Panc1 (cell line): ENCODE measurements around the gene SLC22A5. TPM values are rescaled to one million over a fixed set of nuclear protein-coding genes. Genes with fewer than 3 reads are reported as not detected.

Source experiments
- ATAC-seq: fragments of 200-7000 bp; cut with Tn5 transposase; 2 replicates; pipeline ENCODE4 v1.9.1; 2020; ENCODE audit warnings: mild to moderate bottlenecking, moderate library complexity
- BruUV-seq: library from RNA; stranded (reverse); fragments of 400-500 nt; replicated peaks from 2 replicates; lab custom pipeline; 2021; lab: Mats Ljungman, UMichigan
- CTCF ChIA-PET: fragments of 300-600 bp; sonication (Branson Sonifier 250); formaldehyde crosslinking; loops from one replicate; lab custom pipeline; 2022; ENCODE audit warnings: antibody characterized with exemption; lab: Charles Lee
- POLR2A ChIA-PET: fragments of 300-600 bp; sonication (Branson Sonifier 250); formaldehyde crosslinking; loops from one replicate; lab custom pipeline; 2022; ENCODE audit warnings: antibody characterized with exemption; lab: Charles Lee
- DNase-seq: peaks from one replicate; pipeline ENCODE4 v3.0.0-alpha.2; 2010; ENCODE audit warnings: low read depth, low spot score
- H3K27ac ChIP-seq: 2 replicates; pipeline ENCODE4 v1.5.1; 2011; ENCODE audit warnings: mild to moderate bottlenecking, low read length, inconsistent platforms
- H3K27me3 ChIP-seq: fragments of 200-500 bp; sonication (Bioruptor generic); 2 replicates; pipeline ENCODE4 v1.6.0; 2014; ENCODE audit warnings: low read length, inconsistent platforms; ENCODE audit not compliant: control insufficient read depth, insufficient read depth
- H3K36me3 ChIP-seq: fragments of 200-500 bp; sonication (Bioruptor generic); 2 replicates; pipeline ENCODE4 v1.5.1; 2014; ENCODE audit warnings: inconsistent platforms, mild to moderate bottlenecking, low read length, moderate library complexity; ENCODE audit not compliant: control insufficient read depth, insufficient read depth
- H3K4me1 ChIP-seq: 2 replicates; pipeline ENCODE4 v1.5.1; 2011; ENCODE audit warnings: inconsistent platforms, mild to moderate bottlenecking, low read length, moderate library complexity; ENCODE audit not compliant: control insufficient read depth, insufficient read depth
- H3K4me3 ChIP-seq, 2 experiments: 2 replicates each; pipeline ENCODE4 v1.5.1; 2011 to 2012; ENCODE audit warnings: low read depth in 2 of 2, low read length in 2 of 2, mild to moderate bottlenecking in 2 of 2, inconsistent platforms in 1 of 2, moderate library complexity in 1 of 2
- H3K9me3 ChIP-seq: fragments of 200-500 bp; sonication (Bioruptor generic); 2 replicates; pipeline ENCODE4 v1.5.1; 2014; ENCODE audit warnings: low read depth, mild to moderate bottlenecking, inconsistent platforms, low read length, moderate library complexity; ENCODE audit not compliant: control insufficient read depth, insufficient read depth
- POLR2AphosphoS5 ChIP-seq: IDR thresholded peaks from 2 replicates; pipeline ENCODE4 v1.6.1; 2012; ENCODE audit warnings: mild to moderate bottlenecking, low read depth, low read length, moderate library complexity
- SIN3A ChIP-seq: IDR thresholded peaks from 2 replicates; pipeline ENCODE4 v1.6.1; 2012; ENCODE audit warnings: low read depth, mild to moderate bottlenecking, low read length, moderate library complexity, borderline replicate concordance; ENCODE audit not compliant: insufficient read depth
- TCF7L2 ChIP-seq: IDR thresholded peaks from 2 replicates; pipeline ENCODE4 v1.6.1; 2011; ENCODE audit warnings: mild to moderate bottlenecking, low read depth, low read length, inconsistent platforms
- in situ Hi-C: cut with HindIII; loops from 2 replicates; pipeline ENCODE4 v1.10.0; 2016; ENCODE audit warnings: low sequenced_read_pairs, low pct_unique_long_range_greater_than_20kb
- intact Hi-C: fragments of 100-400 bp; cut with micrococcal nuclease; formaldehyde crosslinking; loops from one replicate; pipeline ENCODE4 v1.10.0; 2022; ENCODE audit not compliant: unreplicated experiment
- total RNA-seq: library from RNA; stranded (reverse); gene quantifications from one replicate; pipeline ENCODE4 v1.2.1, GENCODE V29; 2021; ENCODE audit not compliant: unreplicated experiment
- TF ChIP-seq, protein P1 (sequence below): fragments of 450-650 bp; IDR thresholded peaks from 2 replicates; pipeline ENCODE4 v1.5.1; 2017; ENCODE audit warnings: mild to moderate bottlenecking
- TF ChIP-seq, protein P2 (sequence below), 2 experiments: IDR thresholded peaks; 2 replicates each; pipeline ENCODE4 v1.6.1; 2011 to 2012; ENCODE audit warnings: low read depth in 2 of 2, control low read depth in 1 of 2, low read length in 1 of 2, mild to moderate bottlenecking in 1 of 2, moderate library complexity in 1 of 2; ENCODE audit not compliant: insufficient read depth in 1 of 2

Gene SLC22A5
- total RNA-seq, 1 experiment from 2014 or later: 9.5 TPM

DNA sequence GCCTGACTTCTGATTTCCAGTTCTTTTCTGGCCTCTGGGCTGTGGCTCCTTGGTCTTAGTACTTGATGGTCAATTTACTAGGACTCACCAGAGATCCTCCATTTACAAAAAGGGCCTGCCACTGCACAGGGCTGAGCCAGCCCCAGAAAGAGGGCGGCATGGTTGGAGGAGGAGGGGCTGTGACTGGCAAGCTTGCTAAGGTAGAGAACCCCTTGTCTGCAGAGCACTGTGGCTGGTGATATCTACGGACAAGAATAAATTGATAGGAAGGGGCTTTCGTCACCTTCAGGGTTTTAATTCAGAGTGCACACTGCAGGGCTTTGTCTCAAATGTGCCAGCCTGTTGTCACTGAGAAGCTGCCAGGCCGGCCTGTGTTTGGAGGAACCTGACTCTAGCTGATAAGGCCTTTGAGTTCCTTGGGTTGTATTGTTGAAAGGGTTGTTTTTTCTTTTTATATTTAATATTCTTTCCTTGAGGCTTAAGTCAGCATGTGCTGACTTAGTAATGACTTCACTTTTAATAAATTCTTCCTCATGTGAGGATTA is 15.1 kb downstream of the SLC22A5 start:
- peaks cover 32% of the 10 kb centered on the region for H3K4me1 ChIP-seq
- no peaks in the 10 kb centered on the region for H3K27me3 ChIP-seq
- TF ChIP-seq SIN3A: no peak
- TF ChIP-seq, protein P1, sequence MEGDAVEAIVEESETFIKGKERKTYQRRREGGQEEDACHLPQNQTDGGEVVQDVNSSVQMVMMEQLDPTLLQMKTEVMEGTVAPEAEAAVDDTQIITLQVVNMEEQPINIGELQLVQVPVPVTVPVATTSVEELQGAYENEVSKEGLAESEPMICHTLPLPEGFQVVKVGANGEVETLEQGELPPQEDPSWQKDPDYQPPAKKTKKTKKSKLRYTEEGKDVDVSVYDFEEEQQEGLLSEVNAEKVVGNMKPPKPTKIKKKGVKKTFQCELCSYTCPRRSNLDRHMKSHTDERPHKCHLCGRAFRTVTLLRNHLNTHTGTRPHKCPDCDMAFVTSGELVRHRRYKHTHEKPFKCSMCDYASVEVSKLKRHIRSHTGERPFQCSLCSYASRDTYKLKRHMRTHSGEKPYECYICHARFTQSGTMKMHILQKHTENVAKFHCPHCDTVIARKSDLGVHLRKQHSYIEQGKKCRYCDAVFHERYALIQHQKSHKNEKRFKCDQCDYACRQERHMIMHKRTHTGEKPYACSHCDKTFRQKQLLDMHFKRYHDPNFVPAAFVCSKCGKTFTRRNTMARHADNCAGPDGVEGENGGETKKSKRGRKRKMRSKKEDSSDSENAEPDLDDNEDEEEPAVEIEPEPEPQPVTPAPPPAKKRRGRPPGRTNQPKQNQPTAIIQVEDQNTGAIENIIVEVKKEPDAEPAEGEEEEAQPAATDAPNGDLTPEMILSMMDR: no peak
- TF ChIP-seq, protein P2, sequence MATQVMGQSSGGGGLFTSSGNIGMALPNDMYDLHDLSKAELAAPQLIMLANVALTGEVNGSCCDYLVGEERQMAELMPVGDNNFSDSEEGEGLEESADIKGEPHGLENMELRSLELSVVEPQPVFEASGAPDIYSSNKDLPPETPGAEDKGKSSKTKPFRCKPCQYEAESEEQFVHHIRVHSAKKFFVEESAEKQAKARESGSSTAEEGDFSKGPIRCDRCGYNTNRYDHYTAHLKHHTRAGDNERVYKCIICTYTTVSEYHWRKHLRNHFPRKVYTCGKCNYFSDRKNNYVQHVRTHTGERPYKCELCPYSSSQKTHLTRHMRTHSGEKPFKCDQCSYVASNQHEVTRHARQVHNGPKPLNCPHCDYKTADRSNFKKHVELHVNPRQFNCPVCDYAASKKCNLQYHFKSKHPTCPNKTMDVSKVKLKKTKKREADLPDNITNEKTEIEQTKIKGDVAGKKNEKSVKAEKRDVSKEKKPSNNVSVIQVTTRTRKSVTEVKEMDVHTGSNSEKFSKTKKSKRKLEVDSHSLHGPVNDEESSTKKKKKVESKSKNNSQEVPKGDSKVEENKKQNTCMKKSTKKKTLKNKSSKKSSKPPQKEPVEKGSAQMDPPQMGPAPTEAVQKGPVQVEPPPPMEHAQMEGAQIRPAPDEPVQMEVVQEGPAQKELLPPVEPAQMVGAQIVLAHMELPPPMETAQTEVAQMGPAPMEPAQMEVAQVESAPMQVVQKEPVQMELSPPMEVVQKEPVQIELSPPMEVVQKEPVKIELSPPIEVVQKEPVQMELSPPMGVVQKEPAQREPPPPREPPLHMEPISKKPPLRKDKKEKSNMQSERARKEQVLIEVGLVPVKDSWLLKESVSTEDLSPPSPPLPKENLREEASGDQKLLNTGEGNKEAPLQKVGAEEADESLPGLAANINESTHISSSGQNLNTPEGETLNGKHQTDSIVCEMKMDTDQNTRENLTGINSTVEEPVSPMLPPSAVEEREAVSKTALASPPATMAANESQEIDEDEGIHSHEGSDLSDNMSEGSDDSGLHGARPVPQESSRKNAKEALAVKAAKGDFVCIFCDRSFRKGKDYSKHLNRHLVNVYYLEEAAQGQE (IDR thresholded peaks at IDR 0.05; ENCODE audit: insufficient read depth in 1 of 2, low read depth in 2 of 2, low read length in 1 of 2): no peak
- no peak for TF ChIP-seq TCF7L2
- no peak for TF ChIP-seq POLR2AphosphoS5
- H3K27ac ChIP-seq: no peak overlapping the region
- in situ Hi-C loops (loop anchor here (25.0 kb wide), 1 partner anchor 103 kb away; the partner anchor contains the start of gene IRF1), intact Hi-C loops (loop anchor here (10.0 kb wide), 1 partner anchor 440 kb away; no protein-coding TSS in a partner anchor)
- BruUV-seq: no TSS peak
- no peak overlapping the region for H3K4me3 ChIP-seq
- ATAC-seq: no peak
- no peaks in the 10 kb centered on the region for H3K9me3 ChIP-seq
- ChIA-PET POLR2A (no interaction called here), CTCF (interaction anchor here (0.5 kb wide), 1 partner anchor 105 kb away, joined by 4 read pairs; no protein-coding TSS in a partner anchor)
- DNase-seq: no peak
- no peaks in the 10 kb centered on the region for H3K36me3 ChIP-seq

DNA sequence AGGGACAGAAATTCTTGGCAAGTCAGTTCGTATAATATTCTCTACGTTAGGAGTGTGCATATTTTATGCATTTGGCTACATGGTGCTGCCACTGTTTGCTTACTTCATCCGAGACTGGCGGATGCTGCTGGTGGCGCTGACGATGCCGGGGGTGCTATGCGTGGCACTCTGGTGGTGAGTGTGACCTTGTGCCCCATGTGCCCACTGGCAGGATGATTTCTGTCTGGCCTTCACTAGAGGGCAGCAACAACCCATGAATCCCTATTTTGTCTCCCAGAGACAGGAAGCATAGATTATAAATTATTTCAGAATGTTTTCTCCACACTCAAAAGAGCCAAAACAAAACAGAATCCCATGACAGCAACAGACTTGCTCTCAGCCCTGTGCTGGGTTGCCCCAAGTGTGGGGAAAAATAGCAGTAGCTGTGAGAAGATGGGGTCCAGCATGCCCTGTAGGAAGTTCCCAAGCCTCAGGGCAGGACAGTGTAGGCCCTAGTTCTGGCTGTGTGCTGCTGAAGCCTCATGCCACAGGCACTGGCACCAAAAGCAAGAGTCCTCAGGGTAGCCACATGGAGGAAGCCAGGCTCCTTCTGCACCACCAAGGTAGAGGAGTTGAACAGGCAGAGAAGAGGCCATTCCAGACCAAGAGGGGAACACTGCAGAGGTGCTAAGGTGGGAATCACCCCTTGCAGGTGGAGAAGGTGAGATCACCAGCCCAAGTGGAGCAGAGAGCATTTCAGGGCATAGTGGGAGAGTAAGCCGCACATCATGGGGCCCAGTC is 16.0 kb downstream of the SLC22A5 start:
- in situ Hi-C loops: loop anchor here (25.0 kb wide), 1 partner anchor 102 kb away; the partner anchor contains the start of gene IRF1
- intact Hi-C loops: loop anchor here (1.0 to 10.0 kb wide), 2 partner anchors 116 to 439 kb away; no protein-coding TSS in a partner anchor
- H3K4me1 ChIP-seq: peaks cover 40% of the 10 kb centered on the region
- ATAC-seq (peak; percentile 36; the same call in 1 of the 2 replicates), DNase-seq (no peak)
- no peaks in the 10 kb centered on the region for H3K27me3 ChIP-seq
- BruUV-seq: no TSS peak
- H3K9me3 ChIP-seq: no peaks in the 10 kb centered on the region
- ChIA-PET POLR2A (no interaction called here), CTCF (interaction anchor here (4.2 kb wide), 1 partner anchor 116 kb away, joined by 20 read pairs; no protein-coding TSS in a partner anchor)
- H3K36me3 ChIP-seq: no peaks in the 10 kb centered on the region
- H3K4me3 ChIP-seq: no peak overlapping the region
- TF ChIP-seq POLR2AphosphoS5 (no peak), TCF7L2 (no peak), SIN3A (no peak)
- TF ChIP-seq, protein P1: peak; percentile 85
- TF ChIP-seq, protein P2 (IDR thresholded peaks at IDR 0.05; ENCODE audit: insufficient read depth in 1 of 2, low read depth in 2 of 2, low read length in 1 of 2): no peak
- no peak overlapping the region for H3K27ac ChIP-seq
